Aorta (tissue), 5 donors: ENCODE results near the gene ANP32B. TPM values are rescaled to one million over a fixed set of nuclear protein-coding genes. Genes with fewer than 3 reads are reported as not detected.

Experiments
- ATAC-seq: fragments of 200-7000 bp; cut with Tn5 transposase; one replicate; pipeline ENCODE4 v1.9.1; 2022; ENCODE audit warnings: moderate library complexity; ENCODE audit not compliant: low FRiP score
- DNase-seq, 2 donors: peaks; one replicate each; pipeline ENCODE4 v3.0.0-alpha.2; 2020
- H3K27ac ChIP-seq, 2 donors: one replicate each; pipeline ENCODE4 v1.5.1; 2013; ENCODE audit warnings: low read length in 2 of 2, mild to moderate bottlenecking in 2 of 2, moderate library complexity in 2 of 2, control low read depth in 1 of 2, inconsistent platforms in 1 of 2, low read depth in 1 of 2
- H3K27me3 ChIP-seq, 2 donors: one replicate each; pipeline ENCODE4 v1.6.1; 2013; ENCODE audit warnings: control low read depth in 1 of 2, low read length in 1 of 2, mild to moderate bottlenecking in 1 of 2, moderate library complexity in 1 of 2; ENCODE audit not compliant: insufficient read depth in 2 of 2, control insufficient read depth in 1 of 2
- H3K36me3 ChIP-seq, 2 donors: one replicate each; pipeline ENCODE4 v1.6.1; 2013; ENCODE audit warnings: control low read depth in 1 of 2, low read length in 1 of 2, mild to moderate bottlenecking in 1 of 2; ENCODE audit not compliant: insufficient read depth in 2 of 2, control insufficient read depth in 1 of 2
- H3K4me1 ChIP-seq, 2 donors: one replicate each; pipeline ENCODE4 v1.6.1; 2013; ENCODE audit warnings: low read length in 2 of 2, control low read depth in 1 of 2, mild to moderate bottlenecking in 1 of 2, moderate library complexity in 1 of 2; ENCODE audit not compliant: insufficient read depth in 2 of 2, control insufficient read depth in 1 of 2
- H3K4me3 ChIP-seq, 2 donors: one replicate each; pipeline ENCODE4 v1.5.1; 2013; ENCODE audit warnings: low read length in 2 of 2, control low read depth in 1 of 2, mild to moderate bottlenecking in 1 of 2
- H3K9me3 ChIP-seq: one replicate; pipeline ENCODE4 v1.6.1; 2013; ENCODE audit warnings: mild to moderate bottlenecking, low read length; ENCODE audit not compliant: control insufficient read depth
- WGBS, 2 donors: extraction: QIAGEN DNeasy Blood & Tissue Kit; methylation state at CpG; one replicate each; pipeline ENCODE4 v1.1.7; 2013; 5-methylcytosine and 5-hydroxymethylcytosine counted together
- intact Hi-C, 2 donors: fragments of 100-400 bp; cut with DNase I; formaldehyde crosslinking; loops; one replicate each; pipeline versions ENCODE4 v1.14.2 to v1.15.0; 2022
- polyA plus RNA-seq, 2 donors: library from polyadenylated mRNA; stranded (reverse); fragments of 200-250 nt; gene quantifications; one replicate each; pipeline ENCODE4 v1.2.3, GENCODE V29; 2013
- total RNA-seq, 2 donors: library from RNA; stranded (reverse); fragmentation: NEBNext Ultra II Directional; extraction: Animal tissue kit (Norgen Biotek cat#: 25700); gene quantifications; one replicate each; pipeline ENCODE4 v1.2.1, GENCODE V29; 2021
- donor health status: healthy with polysubstance abuse.
- donor health status: Bipolar disorder and iron deficiency.
- donor health status: DM: no; HTN: no; CAD: no.
- donor health status: DM: no; HTN: no; CAD: no.
- donor health status: DM: yes; HTN: yes; CAD: no.

The ANP32B gene
- total and polyA plus RNA-seq, 4 donors, result 98.6 to 350 (median 121) TPM

GRCh38 chr9:98037357-98037756 lies 54.2 kb downstream of the ANP32B start:
- ATAC-seq, result no peak

GRCh38 chr9:98038958-98039357 lies 55.8 kb downstream of the ANP32B start:
- Histone ChIP-seq H3K9me3 (no peaks in the 10 kb centered on the region), H3K27ac (no peak overlapping the region), H3K4me3 (no peak overlapping the region), H3K4me1 (no peaks in the 10 kb centered on the region), H3K27me3 (no peaks in the 10 kb centered on the region), H3K36me3 (no peaks in the 10 kb centered on the region)
- ATAC-seq (no peak), DNase-seq (no peak)
- intact Hi-C loops, result loop anchor here in 1 of 2 donors (5.0 kb wide), 1 partner anchor 52 kb away; no protein-coding TSS in a partner anchor
- WGBS, 2 donors, result 73 to 74% methylated on average over 8 of the region's 8 CpGs

More at GRCh38 chr9:98037357-98037756, 54.2 kb downstream of the ANP32B start:
- H3K4me3 ChIP-seq, result no peak overlapping the region
- H3K4me1 ChIP-seq, result no peaks in the 10 kb centered on the region
- peak in 1 of 2 donors; percentile 55 for DNase-seq
- H3K27ac ChIP-seq, result peak overlapping the region in 1 of 2 donors; percentile 9
- no peaks in the 10 kb centered on the region for H3K36me3 ChIP-seq
- no peaks in the 10 kb centered on the region for H3K9me3 ChIP-seq
- intact Hi-C loops, result loop anchor here in 1 of 2 donors (5.0 kb wide), 1 partner anchor 50 kb away; no protein-coding TSS in a partner anchor
- H3K27me3 ChIP-seq, result no peaks in the 10 kb centered on the region

GRCh38 chr9:98039607-98040017 lies 56.5 kb downstream of the ANP32B start:
- Histone ChIP-seq H3K4me1 (no peaks in the 10 kb centered on the region), H3K27ac (no peak overlapping the region), H3K36me3 (no peaks in the 10 kb centered on the region), H3K4me3 (no peak overlapping the region), H3K9me3 (no peaks in the 10 kb centered on the region), H3K27me3 (no peaks in the 10 kb centered on the region)
- intact Hi-C loops, result loop anchor here in 1 of 2 donors (5.0 kb wide), 1 partner anchor 52 kb away; no protein-coding TSS in a partner anchor
- ATAC-seq (no peak), DNase-seq (no peak)
- 72 to 74% methylated on average over 10 of the region's 10 CpGs for WGBS, 2 donors

GRCh38 chr9:98040212-98040611 lies 57.1 kb downstream of the ANP32B start:
- whole genome bisulfite sequencing, 2 donors, result 93 to 98% methylated on average over 6 of the region's 6 CpGs
- no peaks in the 10 kb centered on the region for H3K27me3 ChIP-seq
- H3K9me3 ChIP-seq, result no peaks in the 10 kb centered on the region
- H3K27ac ChIP-seq, result no peak overlapping the region
- H3K4me3 ChIP-seq, result no peak overlapping the region
- H3K36me3 ChIP-seq, result no peaks in the 10 kb centered on the region
- intact Hi-C loops, result no loop called here
- DNase-seq (no peak), ATAC-seq (no peak)
- no peaks in the 10 kb centered on the region for H3K4me1 ChIP-seq

GRCh38 chr9:98043915-98044314 lies 60.8 kb downstream of the ANP32B start:
- Histone ChIP-seq H3K4me3 (no peak overlapping the region), H3K27ac (no peak overlapping the region), H3K36me3 (no peaks in the 10 kb centered on the region), H3K27me3 (no peaks in the 10 kb centered on the region), H3K4me1 (no peaks in the 10 kb centered on the region), H3K9me3 (no peaks in the 10 kb centered on the region)
- no peak for DNase-seq
- no peak for ATAC-seq
- intact Hi-C loops, result no loop called here
- WGBS, 2 donors, result 80 to 86% methylated on average over 5 of the region's 5 CpGs

- ATAC-seq, result no peak
- intact Hi-C loops, result no loop called here
- no peak for DNase-seq
- Histone ChIP-seq H3K4me1 (no peaks in the 10 kb centered on the region), H3K4me3 (no peak overlapping the region), H3K27ac (no peak overlapping the region), H3K9me3 (no peaks in the 10 kb centered on the region), H3K27me3 (no peaks in the 10 kb centered on the region), H3K36me3 (no peaks in the 10 kb centered on the region)
- WGBS, 2 donors, result 73 to 79% methylated on average over 6 of the region's 6 CpGs
Observed at GRCh38 chr9:98045234-98046179, 62.4 kb downstream of the ANP32B start.

- DNase-seq (no peak), ATAC-seq (no peak)
- no peaks in the 10 kb centered on the region for H3K36me3 ChIP-seq
- intact Hi-C loops, result no loop called here
- no peaks in the 10 kb centered on the region for H3K9me3 ChIP-seq
- no peak overlapping the region for H3K4me3 ChIP-seq
- WGBS, 2 donors, result 96 to 97% methylated on average over 9 of the region's 9 CpGs
- no peak overlapping the region for H3K27ac ChIP-seq
- no peaks in the 10 kb centered on the region for H3K27me3 ChIP-seq
- no peaks in the 10 kb centered on the region for H3K4me1 ChIP-seq
Observed at GRCh38 chr9:98046180-98046543, 63.0 kb downstream of the ANP32B start.

- ATAC-seq (no peak), DNase-seq (no peak)
- Histone ChIP-seq H3K9me3 (no peaks in the 10 kb centered on the region), H3K36me3 (no peaks in the 10 kb centered on the region), H3K27me3 (no peaks in the 10 kb centered on the region), H3K4me3 (no peak overlapping the region), H3K4me1 (no peaks in the 10 kb centered on the region), H3K27ac (no peak overlapping the region)
- 83 to 85% methylated on average over 5 of the region's 5 CpGs for WGBS, 2 donors
- intact Hi-C loops, result no loop called here
Observed at GRCh38 chr9:98047002-98047401, 63.9 kb downstream of the ANP32B start.
